Liver (tissue), 3 donors: ENCODE results near the gene ENOX1.

ENCODE experiments used
- ATF3 ChIP-seq: IDR thresholded peaks from 2 replicates; pipeline ENCODE4 v1.6.1; 2016; ENCODE audit warnings: antibody characterized with exemption
- GABPA ChIP-seq, 2 donors: IDR thresholded peaks in 1 of 2; conservative IDR thresholded peaks in 1 of 2; 2 replicates each; pipeline ENCODE4 v1.6.1; 2016; ENCODE audit warnings: antibody characterized with exemption in 2 of 2, mild to moderate bottlenecking in 1 of 2, moderate library complexity in 1 of 2
- MAX ChIP-seq: IDR thresholded peaks from 2 replicates; pipeline ENCODE4 v1.6.1; 2016; ENCODE audit warnings: antibody characterized with exemption
- RAD21 ChIP-seq, 2 donors: IDR thresholded peaks; 2 replicates each; pipeline ENCODE4 v1.6.1; 2016; ENCODE audit warnings: antibody characterized with exemption in 2 of 2, mild to moderate bottlenecking in 2 of 2
- REST ChIP-seq: IDR thresholded peaks from 2 replicates; pipeline ENCODE4 v1.6.1; 2016; ENCODE audit warnings: antibody characterized with exemption, mild to moderate bottlenecking
- RXRA ChIP-seq, 2 donors: IDR thresholded peaks; 2 replicates each; pipeline ENCODE4 v1.6.1; 2017 to 2018; ENCODE audit warnings: antibody characterized with exemption in 2 of 2, mild to moderate bottlenecking in 1 of 2
- SP1 ChIP-seq: IDR thresholded peaks from 2 replicates; pipeline ENCODE4 v1.6.1; 2018; ENCODE audit warnings: antibody characterized with exemption, mild to moderate bottlenecking
- TAF1 ChIP-seq: conservative IDR thresholded peaks from 2 replicates; pipeline ENCODE4 v1.6.1; 2016; ENCODE audit warnings: antibody characterized with exemption, mild to moderate bottlenecking
- YY1 ChIP-seq: IDR thresholded peaks from 2 replicates; pipeline ENCODE4 v1.6.1; 2016; ENCODE audit warnings: antibody characterized with exemption, mild to moderate bottlenecking
- TF ChIP-seq, protein P1 (sequence below): fragments of 150-350 bp; IDR thresholded peaks from 2 replicates; pipeline ENCODE4 v1.5.1; 2017; ENCODE audit warnings: improper control_type of control experiment, low read depth, low read length; ENCODE audit not compliant: missing input control
- TF ChIP-seq, protein P2 (sequence below): IDR thresholded peaks from 2 replicates; pipeline ENCODE4 v1.6.1; 2016; ENCODE audit warnings: antibody characterized with exemption
- donor health status: healthy.
- donor health status: healthy.

DNA sequence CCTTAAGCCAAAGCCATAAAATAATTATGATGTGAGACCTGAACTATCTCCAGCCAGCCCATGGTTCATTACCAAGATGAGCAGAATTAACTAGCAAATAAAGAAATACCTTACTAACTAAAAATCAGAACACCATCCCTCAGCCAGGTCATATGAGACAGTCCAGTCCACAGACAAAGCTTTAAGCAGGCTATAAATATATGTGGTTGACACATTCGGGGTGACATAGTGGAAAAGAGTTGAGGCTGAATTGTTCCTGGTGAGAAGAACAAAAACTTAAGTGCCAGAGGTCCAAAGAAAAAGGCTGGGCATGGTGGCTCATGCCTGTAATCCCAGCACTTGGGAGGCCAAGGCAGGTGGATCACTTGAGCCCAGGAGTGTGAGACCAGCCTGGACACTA is 30.9 kb downstream of the ENOX1 start:
- TF ChIP-seq, protein P1, sequence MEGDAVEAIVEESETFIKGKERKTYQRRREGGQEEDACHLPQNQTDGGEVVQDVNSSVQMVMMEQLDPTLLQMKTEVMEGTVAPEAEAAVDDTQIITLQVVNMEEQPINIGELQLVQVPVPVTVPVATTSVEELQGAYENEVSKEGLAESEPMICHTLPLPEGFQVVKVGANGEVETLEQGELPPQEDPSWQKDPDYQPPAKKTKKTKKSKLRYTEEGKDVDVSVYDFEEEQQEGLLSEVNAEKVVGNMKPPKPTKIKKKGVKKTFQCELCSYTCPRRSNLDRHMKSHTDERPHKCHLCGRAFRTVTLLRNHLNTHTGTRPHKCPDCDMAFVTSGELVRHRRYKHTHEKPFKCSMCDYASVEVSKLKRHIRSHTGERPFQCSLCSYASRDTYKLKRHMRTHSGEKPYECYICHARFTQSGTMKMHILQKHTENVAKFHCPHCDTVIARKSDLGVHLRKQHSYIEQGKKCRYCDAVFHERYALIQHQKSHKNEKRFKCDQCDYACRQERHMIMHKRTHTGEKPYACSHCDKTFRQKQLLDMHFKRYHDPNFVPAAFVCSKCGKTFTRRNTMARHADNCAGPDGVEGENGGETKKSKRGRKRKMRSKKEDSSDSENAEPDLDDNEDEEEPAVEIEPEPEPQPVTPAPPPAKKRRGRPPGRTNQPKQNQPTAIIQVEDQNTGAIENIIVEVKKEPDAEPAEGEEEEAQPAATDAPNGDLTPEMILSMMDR, result no peak
- TF ChIP-seq SP1 (no peak), REST (no peak), YY1 (no peak), GABPA (IDR thresholded peaks at IDR 0.05 in 1 of 2, conservative IDR thresholded peaks at IDR 0.05 in 1 of 2) (no peak), TAF1 (no peak), MAX (no peak), RAD21 (IDR thresholded peaks at IDR 0.05) (no peak), ATF3 (no peak), RXRA (IDR thresholded peaks at IDR 0.05) (no peak)
- TF ChIP-seq, protein P2, sequence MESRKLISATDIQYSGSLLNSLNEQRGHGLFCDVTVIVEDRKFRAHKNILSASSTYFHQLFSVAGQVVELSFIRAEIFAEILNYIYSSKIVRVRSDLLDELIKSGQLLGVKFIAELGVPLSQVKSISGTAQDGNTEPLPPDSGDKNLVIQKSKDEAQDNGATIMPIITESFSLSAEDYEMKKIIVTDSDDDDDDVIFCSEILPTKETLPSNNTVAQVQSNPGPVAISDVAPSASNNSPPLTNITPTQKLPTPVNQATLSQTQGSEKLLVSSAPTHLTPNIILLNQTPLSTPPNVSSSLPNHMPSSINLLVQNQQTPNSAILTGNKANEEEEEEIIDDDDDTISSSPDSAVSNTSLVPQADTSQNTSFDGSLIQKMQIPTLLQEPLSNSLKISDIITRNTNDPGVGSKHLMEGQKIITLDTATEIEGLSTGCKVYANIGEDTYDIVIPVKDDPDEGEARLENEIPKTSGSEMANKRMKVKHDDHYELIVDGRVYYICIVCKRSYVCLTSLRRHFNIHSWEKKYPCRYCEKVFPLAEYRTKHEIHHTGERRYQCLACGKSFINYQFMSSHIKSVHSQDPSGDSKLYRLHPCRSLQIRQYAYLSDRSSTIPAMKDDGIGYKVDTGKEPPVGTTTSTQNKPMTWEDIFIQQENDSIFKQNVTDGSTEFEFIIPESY, result no peak
